GM19468 (cell line): ENCODE data around the gene CUEDC1.

Experiments
- ATAC-seq: cut with Tn5 transposase; IDR thresholded peaks from one replicate; pipeline ENCODE4 v1.9.1; 2021; ENCODE audit warnings: mild to moderate bottlenecking, moderate library complexity, moderate number of reproducible peaks; ENCODE audit not compliant: unreplicated experiment; ENCODE audit errors: extremely low read depth

Gene CUEDC1

DNA sequence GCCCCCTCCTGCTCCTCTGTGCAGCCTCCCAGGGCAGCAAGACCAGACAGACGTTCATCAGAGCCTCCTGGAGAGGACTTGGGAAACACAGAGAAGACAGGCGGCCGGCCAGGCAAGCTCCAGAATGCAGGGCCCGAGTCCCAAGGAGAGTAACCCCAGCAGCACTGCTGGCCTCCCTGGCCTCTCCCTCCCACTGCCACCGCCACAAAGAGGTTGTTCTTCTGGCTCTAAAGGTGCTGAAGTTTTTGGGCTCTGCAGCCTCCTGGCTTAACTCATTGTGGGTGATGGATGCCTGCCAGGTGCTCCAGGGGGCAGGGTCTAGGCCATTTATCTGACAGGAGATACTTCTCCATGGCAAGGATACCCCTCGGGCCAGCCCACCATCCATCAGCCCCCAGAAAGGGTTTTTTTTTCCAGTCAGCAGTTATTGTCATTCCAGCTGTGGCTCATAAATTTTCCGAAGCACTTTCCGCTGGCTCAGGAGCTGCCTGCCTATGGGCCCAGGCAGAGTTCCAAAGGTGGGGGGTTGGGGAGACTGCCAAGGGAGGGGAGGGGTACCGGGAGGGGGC, 73.3 kb downstream of the CUEDC1 start:
- ATAC-seq, result no peak

DNA sequence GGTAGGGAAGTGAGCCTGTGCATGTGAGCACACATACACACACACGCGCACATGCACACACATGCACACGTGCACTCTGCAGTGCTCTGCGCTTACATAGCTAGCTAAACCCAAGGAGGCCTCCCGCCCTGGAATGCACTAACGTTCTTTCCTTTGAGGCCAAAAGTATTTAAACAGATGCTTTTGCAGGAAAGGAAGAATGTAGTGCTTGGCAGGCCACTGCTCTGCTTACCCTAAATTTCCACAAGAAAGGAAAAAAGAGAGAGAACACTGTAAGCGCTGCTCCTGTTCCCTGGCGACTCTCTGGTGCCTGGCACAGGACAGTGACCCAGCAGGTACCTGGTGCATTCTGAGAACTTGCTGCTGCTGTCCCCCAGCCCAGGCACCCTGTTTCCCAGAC, 74.1 kb downstream of the CUEDC1 start:
- no peak for ATAC-seq

DNA sequence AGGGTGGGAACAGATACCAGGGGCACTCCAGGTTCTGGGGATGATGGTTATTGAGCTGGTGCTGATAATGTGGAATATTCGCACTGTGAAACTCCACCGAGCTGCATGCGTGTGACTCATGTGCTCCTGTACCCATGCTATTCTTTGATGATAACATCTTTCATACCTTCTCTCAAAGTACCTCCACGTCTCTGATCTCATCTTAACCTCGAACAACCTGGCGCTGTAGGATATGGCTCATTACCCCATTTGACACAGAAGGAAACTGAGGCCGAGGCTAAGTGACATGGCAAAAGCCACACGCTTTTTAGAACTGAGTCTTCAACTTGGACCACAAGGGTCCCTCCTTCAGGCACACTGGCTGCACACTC, 75.1 kb downstream of the CUEDC1 start:
- ATAC-seq, result no peak

DNA sequence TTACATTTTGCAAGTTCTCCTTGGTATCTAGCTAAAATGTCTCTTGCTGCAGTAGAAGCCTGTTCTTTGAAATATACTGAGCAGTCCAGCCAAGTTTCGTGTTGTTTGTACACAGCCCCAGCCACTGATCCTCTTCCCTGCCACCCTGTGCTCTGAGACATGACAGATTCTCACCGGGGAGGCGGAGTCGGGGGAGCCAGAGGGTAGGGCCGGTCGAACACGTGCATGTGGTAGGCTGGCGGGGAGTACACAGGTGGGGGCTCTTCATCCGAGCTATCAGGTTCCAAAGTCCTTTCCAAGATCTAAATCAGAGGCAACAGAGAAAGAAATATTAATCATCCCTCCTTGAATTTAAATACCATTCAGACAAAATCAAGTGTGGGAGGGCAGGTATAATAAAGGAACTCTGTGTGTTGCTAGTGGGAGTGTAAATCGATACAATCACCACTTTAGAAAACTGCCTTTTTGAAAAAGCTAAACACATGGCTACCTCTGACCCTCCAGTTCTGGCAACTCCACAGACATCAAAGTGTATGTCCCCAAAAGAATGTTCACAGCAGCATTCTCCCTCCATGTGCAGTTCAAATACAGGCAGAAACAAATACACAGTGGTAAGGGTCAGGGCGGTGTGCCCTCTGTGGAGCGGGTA, 75.7 kb downstream of the CUEDC1 start:
- ATAC-seq, result no peak

DNA sequence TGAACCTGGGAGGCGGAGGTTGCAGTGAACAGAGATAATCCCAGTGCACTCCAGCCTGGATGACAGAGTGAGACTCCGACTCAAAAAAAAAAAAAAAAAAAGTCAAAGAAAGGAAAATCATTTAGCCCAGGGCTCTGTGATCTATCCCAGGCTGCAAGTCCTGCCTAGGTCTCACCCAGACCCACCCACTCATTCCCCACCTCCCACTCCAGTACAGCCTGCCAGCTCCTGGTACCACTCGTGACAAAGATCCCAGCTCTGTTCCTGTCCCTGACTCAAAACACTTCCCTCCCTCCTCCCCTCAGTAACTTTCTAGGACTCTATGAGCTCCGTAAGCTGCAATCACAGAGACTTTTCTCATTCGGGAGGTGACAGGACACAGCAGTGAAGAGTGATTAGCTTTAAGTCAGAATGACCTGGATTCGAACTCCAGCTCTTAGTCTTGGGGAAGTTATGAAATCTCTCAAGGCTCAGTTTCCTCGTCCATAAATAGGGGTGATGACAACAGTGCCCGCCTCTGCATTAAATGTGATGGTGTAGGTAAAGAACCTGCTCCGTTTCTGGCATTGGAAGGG, 77.3 kb downstream of the CUEDC1 start:
- no peak for ATAC-seq

DNA sequence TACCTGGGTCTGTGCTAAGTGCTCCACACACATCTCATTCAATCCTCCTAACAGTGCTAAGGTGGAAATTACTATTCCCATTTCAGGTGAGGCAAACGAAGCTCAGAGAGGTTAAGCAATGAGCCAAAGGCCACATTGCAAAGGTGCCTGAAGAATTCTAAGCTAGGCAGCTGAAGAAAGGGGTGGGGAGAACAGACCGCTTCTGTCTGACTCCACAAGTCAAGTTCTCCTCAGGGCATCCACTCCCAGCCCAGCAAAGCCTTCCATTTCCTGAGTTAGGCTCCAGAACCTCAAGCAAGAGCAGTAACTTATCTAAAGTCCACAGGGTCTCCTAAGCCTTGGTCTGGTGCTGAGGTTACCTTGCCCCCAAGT, 78.4 kb downstream of the CUEDC1 start:
- no peak for ATAC-seq

DNA sequence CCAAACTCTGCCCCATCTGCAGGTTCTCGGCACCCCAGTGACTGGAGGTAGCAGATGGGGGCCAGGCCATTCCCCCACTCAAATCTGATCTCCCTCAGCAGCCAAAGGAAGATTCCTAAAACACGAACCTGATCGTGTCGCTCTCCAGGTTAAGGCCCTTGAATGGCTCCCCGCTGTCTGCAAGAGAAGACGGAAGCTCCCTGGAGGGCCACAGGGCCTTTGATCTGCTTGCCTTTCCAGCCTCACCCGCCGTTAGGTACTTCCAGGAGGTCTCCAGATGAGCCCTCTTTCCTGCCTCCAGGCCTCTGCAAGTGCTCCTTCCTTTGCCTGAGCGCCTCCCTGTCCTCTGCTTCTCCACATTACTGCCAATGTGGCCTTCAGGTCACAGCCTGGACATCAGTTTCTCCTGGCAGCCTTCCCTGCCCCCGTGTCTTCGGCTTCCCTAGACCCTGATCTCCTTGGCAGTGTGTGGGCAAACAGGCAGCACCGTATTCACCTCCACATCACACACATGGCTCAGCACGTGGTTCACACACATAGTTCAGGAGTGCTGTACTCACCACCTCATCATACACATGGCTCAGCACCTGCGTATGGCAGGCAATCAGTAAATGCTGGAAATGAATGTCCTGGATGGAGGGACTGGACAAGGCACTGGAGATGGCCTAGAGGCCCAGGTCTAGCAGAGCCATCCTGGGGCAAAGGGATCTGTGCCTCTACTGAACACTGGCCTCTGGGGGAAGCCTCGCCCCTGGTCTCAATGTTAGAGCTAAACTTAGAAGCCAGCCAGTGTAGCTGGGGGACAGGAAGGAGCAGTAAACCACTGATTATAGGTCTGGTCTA, 79.0 kb downstream of the CUEDC1 start:
- ATAC-seq, result no peak

DNA sequence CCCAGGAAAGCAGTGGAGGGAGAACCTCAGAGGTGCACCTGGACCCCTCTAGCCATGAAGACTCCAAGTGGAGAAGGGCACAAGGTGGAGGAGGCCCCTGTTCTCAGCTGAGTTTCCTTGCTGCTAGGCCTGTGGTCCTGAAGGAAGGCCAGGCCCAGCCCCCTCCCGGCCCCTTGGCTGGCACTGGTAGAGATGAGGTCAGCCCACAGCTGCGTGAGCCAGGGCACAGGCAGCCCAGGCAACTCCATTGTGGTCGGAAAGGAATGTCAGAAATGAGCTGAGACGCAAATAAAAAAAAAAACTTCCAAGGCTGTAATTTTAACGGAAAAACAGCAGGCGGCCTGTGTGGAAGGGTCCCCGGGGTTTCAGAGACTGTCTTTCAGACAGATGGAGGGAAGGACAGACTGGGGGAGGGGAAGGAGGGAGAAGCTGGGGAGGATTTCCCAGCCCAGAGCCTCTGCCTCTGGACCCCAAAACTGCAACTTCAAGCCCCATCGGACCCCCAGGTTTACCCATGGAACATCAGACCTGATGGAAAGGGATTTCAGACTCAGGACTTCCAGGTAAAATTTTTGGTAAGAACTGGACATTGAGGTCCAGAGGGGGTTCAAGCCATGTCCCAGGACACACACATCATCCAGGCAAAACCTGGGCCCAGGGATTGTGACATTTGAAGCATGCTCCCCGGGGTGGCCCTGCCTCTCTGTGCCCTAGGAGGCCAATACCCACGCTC, 79.8 kb downstream of the CUEDC1 start:
- ATAC-seq, result no peak

DNA sequence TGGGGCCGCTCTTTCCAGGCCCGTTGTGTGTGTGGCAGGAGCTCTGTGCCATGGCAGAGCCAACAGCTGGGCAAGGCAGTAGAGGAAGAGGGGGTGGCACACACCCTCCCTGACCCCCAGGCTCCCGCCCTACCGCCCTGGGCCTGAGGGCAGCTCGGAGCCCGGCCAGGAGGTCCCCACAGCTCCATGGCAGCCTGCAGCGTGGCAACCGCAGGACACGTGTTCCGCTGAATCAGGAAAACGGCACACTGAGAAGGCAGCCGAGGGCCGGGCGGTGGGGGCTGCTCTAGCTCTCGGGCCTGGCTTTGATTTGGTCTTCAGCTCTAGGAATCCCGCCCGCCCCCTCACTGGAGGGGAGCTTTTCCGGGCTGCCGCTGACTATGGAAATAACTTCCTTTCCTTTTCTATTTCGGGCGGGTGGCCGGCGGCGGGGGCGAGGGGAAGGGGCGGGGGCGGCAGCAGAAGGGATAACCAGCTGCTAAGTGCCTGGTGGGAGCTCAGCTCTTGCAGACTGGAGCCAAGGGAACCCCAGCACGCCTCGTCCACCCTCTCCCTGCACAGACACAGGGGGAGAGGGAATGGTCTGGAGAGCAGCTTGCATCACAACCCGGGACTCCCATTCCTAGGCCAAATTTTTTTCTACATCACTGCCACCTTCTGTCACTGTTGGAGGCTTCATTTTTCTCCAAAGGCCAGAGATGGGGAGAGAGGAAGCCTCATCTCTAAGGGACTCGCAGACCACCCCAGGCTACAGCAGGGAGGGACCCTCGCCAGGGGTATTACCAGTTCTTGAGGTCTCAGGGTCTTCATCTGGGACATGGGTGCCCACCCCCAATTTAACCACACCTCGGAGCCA, 80.5 kb downstream of the CUEDC1 start:
- ATAC-seq, result no peak

DNA sequence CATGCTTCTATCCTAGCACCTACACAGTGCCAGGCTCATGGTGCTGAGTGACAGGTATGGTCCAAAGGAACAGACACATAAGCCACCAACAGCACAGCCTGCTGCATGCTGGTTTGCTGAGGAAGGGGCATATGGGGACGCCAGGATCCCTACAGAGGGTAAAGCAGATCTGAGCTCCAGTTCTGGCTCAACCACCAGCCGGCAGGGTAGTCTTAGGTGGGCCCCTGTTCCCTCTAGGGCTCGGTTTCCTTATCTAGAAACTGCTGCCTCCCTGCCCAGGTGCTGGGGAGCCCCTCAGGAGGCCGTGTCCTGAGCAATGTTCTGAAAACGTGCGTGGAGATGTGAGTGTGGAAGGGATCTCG, 81.2 kb downstream of the CUEDC1 start:
- no peak for ATAC-seq

DNA sequence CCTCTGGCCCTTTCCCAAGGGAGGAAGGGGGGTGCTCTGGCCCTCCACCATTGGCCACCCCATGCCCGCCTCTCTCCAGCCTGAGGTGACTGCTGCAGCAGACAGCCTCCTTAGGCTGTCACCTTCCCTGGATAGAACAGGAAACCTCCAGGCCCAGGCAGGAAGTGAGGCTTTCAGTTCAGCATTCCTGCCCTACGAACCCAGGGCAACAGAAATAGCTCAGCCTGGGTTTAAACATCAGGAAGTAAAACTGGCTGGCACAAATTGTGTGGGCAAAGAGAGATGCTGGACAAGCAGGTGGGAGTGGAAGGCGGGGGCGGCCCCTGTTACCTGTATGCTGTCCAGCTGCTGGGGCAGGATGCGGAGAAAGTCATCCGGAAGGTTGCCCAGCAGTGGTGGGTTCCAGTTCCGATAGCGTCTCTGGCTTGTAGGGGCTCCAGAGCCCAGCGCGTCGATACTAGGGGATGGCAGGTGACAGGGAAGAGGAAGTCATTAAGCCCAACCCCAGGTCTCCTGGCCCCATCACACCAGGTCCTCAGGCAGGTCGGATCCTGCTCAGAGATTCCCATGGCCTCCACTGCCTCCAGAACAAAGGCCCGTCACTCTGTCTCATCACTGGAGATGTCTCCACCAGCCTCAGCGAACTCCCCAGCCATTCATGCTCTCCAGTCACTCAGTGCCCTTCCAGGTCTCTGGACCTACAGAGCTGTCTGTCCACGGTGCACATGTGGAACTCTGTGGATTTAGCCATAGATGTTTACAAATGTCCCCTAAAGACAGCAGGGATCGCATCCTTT, 81.8 kb downstream of the CUEDC1 start:
- ATAC-seq, result no peak

DNA sequence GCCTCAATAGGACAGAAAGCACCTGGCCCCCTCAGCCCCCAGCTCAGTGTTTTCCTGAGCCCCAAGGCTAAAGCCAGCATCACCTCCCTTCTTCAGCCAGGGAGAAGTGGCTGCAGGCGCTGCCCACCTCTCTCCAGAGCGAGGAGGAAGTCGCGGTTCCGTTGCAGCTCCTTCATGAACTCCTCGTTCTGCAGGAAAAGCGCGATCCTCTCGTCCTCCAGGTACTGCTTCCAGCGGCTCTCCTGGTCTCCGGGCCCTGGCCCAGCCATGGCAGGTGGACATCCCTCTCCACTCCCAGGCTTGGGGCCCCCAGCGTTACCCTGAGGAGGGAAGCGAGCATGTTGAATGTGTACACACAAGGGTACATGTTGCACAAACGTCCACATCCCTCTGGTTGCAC, 82.7 kb downstream of the CUEDC1 start:
- ATAC-seq, result no peak

DNA sequence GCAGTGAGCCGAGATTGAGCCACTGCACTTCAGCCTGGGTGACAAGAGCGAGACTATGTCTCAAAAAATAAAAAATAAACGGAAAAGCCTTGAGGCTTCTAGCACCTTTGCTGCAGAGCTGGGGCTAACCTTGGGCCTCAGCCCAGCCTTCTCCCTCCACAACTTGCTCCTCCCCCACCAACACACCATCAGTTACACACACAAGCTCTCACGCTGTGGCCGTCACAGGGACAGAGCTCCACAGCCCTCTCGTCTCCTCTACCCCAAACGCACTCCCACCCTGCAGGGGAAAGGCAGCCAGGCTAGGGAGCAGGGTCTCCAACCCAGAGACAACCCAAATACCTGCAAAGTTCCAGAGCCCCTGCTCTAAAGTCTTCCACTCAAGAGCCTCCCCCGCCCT, 83.3 kb downstream of the CUEDC1 start:
- no peak for ATAC-seq

DNA sequence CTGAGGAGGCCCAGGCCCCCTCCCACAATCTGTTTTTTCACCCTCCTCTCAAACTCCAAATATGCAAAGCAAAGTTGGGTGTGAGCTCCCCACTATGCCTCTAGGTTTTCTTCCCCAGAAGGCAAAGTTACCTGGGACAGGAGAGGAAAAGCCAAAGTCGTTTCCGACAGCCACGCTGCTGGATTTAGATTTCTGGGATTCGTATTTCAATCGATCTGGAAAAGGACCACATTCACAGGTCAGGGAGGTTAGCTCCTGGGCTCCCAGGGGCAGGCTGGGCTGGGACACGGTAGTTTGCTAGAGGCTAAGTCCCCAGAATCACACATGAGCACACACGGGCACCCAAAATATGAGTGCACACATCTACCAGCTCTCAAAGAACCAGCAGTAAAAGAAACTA, 84.1 kb downstream of the CUEDC1 start:
- ATAC-seq, result no peak

DNA sequence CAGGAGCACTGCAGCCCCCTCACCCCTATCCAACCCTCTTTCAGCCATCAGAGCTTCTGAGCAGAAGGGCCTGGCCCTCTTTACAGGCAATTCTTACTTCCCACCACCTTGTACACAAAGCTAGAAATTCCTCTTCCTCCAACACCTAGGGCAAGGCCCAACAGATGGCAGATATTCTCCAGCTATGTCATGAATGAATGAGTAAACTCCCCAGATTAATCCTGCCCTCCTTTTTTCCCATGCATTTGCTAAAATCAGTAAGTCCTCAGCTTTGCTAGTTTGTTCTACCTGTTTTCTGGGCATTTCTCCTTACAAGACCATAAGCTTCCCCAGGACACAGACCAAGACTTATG, 85.0 kb downstream of the CUEDC1 start:
- ATAC-seq, result no peak

DNA sequence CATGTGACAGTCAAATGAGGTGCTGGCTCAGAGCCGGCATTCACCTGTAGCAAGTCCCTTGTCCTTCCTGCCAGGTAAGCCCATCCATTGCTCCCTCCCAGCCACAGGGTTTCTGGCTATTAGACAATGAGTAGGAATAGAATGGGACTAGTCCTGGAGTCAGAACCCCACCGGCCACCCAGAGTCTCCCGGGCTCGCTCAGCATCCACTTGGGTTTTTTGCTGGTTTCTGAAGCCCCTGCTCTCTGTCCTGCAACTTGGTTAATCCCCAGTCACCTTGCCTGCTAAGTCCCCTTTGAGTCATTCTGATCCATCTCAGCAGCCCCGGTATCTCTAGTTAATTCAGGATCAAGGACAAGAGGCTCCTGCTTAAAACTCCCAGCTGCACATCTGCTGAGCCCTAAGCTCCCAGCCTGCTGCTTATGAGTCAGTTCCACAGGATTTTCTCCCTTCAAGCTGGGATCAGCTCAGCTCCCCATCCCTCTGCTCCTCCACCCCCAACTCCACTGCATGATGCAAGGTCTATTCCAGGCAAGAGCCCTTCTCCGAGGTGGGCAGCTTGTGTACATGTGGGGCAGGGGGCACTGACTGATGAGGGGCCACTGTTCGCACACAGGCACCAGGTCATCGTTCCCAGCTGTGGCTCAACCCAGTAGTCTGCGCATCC, 85.5 kb downstream of the CUEDC1 start:
- no peak for ATAC-seq

DNA sequence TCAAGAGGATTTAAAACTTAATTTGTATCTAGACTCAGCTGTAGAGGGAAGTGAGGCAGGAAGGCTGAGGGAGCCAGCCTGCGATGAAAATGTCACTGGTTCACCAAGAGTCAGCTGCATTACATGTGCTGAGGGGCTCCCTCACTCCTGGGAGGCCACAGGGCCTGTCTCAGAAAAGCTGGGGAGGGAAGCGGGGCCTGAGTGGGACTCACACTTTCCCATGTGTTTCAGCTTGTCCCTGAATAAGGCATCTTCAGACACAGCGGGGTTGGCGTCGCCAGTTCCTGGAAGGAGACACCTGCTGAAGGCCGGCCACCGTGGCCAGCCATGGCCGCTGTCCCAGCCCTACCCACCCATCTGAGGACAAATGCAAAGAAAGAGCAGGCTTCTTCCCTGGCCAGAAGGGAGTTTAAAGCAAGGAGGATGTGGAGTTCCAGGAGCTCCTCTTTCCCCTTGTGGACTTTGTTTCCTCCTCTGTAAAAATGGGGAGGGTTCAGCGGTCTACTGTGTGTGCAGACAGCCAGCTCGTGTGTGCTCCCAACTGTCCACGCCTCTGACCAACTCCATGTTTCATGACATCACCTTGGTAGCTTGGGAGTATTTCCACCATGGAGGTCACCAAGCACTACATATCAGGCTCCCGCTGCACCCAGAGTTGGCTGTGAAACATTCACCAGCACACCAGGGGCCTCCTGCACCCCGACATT, 86.1 kb downstream of the CUEDC1 start:
- ATAC-seq, result no peak
